Cardiac muscle cell (in vitro differentiated cells and primary cell): ENCODE data around the gene CIBAR2. TPM values are rescaled to one million over a fixed set of nuclear protein-coding genes. Genes with fewer than 3 reads are reported as not detected.

Experiments
- DNase-seq, 2 donors: peaks; one replicate each; pipeline versions ENCODE4 v3.0.0 to v3.0.0-alpha.2; 2010 to 2017; ENCODE audit warnings: low read depth in 1 of 2, low spot score in 1 of 2
- H3K27ac ChIP-seq: fragments of 200-600 bp; sonication (generic); 2 replicates; pipeline ENCODE4 v1.5.1; 2016
- H3K27me3 ChIP-seq: fragments of 200-600 bp; sonication (generic); 2 replicates; pipeline ENCODE4 v1.6.0; 2016; ENCODE audit warnings: control low read depth
- H3K36me3 ChIP-seq: fragments of 200-600 bp; sonication (generic); 2 replicates; pipeline ENCODE4 v1.5.1; 2016; ENCODE audit warnings: control low read depth
- H3K4me1 ChIP-seq: fragments of 200-600 bp; sonication (generic); 2 replicates; pipeline ENCODE4 v1.8.1; 2017; ENCODE audit warnings: low read depth, mild to moderate bottlenecking, mixed run types
- H3K4me3 ChIP-seq: fragments of 200-600 bp; sonication (generic); 2 replicates; pipeline ENCODE4 v1.5.1; 2016; ENCODE audit warnings: mild to moderate bottlenecking
- H3K9me3 ChIP-seq: fragments of 200-600 bp; sonication (generic); 2 replicates; pipeline ENCODE4 v1.5.1; 2017; ENCODE audit warnings: low read depth, mild to moderate bottlenecking, control low read depth
- CTCF ChIP-seq: IDR thresholded peaks from 2 replicates; pipeline ENCODE4 v1.5.1; 2012; ENCODE audit warnings: low read depth, mild to moderate bottlenecking, low read length
- polyA plus RNA-seq: library from polyadenylated mRNA; unstranded; fragments of >200 nt; fragmentation: Nextera tagmentation; extraction: Ambion mirVana; gene quantifications from 2 replicates; pipeline ENCODE4 v1.2.1, GENCODE V29; 2016
- total RNA-seq: library from RNA; depleted of rRNA; stranded (reverse); fragments of >200 nt; gene quantifications from 2 replicates; pipeline ENCODE4 v1.2.3, GENCODE V29; 2016

CIBAR2 gene
- total and polyA plus RNA-seq, 2 experiments from 2014 or later, result not detected

- H3K4me1 ChIP-seq, result peaks cover 18% of the 10 kb centered on the region
- TF ChIP-seq CTCF, result no peak
Observed at GRCh38 chr16:85151603-85152413, 39.5 kb upstream of the CIBAR2 start.

GRCh38 chr16:85151079-85151602 is 38.9 kb upstream of the CIBAR2 start:
- no peaks in the 10 kb centered on the region for H3K9me3 ChIP-seq
- no peaks in the 10 kb centered on the region for H3K27me3 ChIP-seq
- H3K27ac ChIP-seq, result peak overlapping the region; percentile 30
- H3K4me3 ChIP-seq, result no peak overlapping the region
- DNase-seq, result no peak
- no peaks in the 10 kb centered on the region for H3K36me3 ChIP-seq
- no peak for TF ChIP-seq CTCF
- H3K4me1 ChIP-seq, result peaks cover 12% of the 10 kb centered on the region

More at GRCh38 chr16:85151603-85152413, 39.5 kb upstream of the CIBAR2 start:
- Histone ChIP-seq H3K4me3 (no peak overlapping the region), H3K27me3 (no peaks in the 10 kb centered on the region), H3K36me3 (no peaks in the 10 kb centered on the region), H3K27ac (peak overlapping the region; percentile 30), H3K9me3 (no peaks in the 10 kb centered on the region)
- DNase-seq, result peak in 1 of 2 donors; percentile 87

GRCh38 chr16:85150331-85150940 is 38.2 kb upstream of the CIBAR2 start:
- no peak overlapping the region for H3K27ac ChIP-seq
- no peaks in the 10 kb centered on the region for H3K36me3 ChIP-seq
- no peaks in the 10 kb centered on the region for H3K9me3 ChIP-seq
- TF ChIP-seq CTCF, result no peak
- H3K27me3 ChIP-seq, result no peaks in the 10 kb centered on the region
- no peak overlapping the region for H3K4me3 ChIP-seq
- DNase-seq, result no peak
- H3K4me1 ChIP-seq, result peaks cover 12% of the 10 kb centered on the region

GRCh38 chr16:85149776-85150175 is 37.5 kb upstream of the CIBAR2 start:
- Histone ChIP-seq H3K27ac (no peak overlapping the region), H3K4me1 (peaks cover 12% of the 10 kb centered on the region), H3K4me3 (no peak overlapping the region), H3K9me3 (no peaks in the 10 kb centered on the region), H3K36me3 (no peaks in the 10 kb centered on the region), H3K27me3 (no peaks in the 10 kb centered on the region)
- DNase-seq, result no peak
- TF ChIP-seq CTCF, result no peak

- H3K4me3 ChIP-seq, result no peak overlapping the region
- TF ChIP-seq CTCF, result no peak
- no peaks in the 10 kb centered on the region for H3K9me3 ChIP-seq
- no peaks in the 10 kb centered on the region for H3K36me3 ChIP-seq
- H3K27ac ChIP-seq, result no peak overlapping the region
- no peaks in the 10 kb centered on the region for H3K27me3 ChIP-seq
- no peak for DNase-seq
- H3K4me1 ChIP-seq, result peaks cover 12% of the 10 kb centered on the region
Observed at GRCh38 chr16:85148931-85149330, 36.7 kb upstream of the CIBAR2 start.
